ENCODE data around the gene OR1K1. TPM values are rescaled to one million over a fixed set of nuclear protein-coding genes. Genes with fewer than 3 reads are reported as not detected.

OR1K1 gene
- total RNA-seq, 4 donors from 2014 or later, result not detected

DNA sequence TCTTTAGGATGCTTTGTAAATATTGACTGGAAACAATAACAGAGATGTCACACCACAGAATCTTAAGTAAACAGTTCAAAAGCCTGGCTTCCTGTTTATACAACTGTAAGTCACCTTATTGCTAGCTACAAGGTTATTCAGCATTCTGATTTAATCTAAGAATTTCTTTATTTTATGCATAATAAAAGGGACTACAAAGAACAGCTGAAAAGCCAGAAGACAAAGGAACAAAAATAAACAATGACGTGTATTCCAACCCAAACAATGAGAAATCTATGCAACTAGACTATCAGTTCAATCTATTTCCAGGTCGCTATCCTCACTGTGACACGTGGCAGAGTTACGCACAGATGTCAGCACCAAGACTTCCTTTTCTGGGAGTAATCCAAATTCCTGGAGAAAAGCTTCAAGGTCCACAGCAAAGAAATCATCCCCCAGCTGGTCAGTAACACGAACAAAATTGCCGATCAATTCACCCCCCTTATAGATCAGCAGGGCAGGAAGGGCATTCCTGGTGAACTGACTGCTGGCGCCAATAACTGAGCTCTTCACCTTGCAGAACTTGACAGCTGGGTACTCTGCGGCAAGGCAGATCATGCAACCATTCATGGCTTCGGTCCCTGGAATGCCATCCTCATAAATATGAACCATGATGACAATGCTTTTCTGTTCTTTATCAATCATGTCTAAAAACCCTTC is 20.0 kb downstream of the OR1K1 start:
- Histone ChIP-seq H3K36me3 (peaks cover 0 to 8% (median 0%) of the 10 kb centered on the region in 4 donors), H3K4me1 (peaks cover 0 to 29% (median 6%) of the 10 kb centered on the region in 4 donors), H3K27me3 (no peaks in the 10 kb centered on the region), H3K9me3 (no peaks in the 10 kb centered on the region), H3K4me3 (no peak overlapping the region), H3K27ac (peak overlapping the region in 3 of 4 donors; percentile 7 to 24 (median 14))
- intact Hi-C loops (cut with DNase I; ENCODE audit: low total_unique reads) (no loop called here), in situ Hi-C loops (cut with MboI; ENCODE audit: low pct_ligation_motif_present in 1 of 4, low pct_unique_long_range_greater_than_20kb in 1 of 4, low sequenced_read_pairs in 3 of 4) (loop anchor here (10.0 to 25.0 kb wide), 2 partner anchors 355 to 708 kb away; no protein-coding TSS in a partner anchor)
- 68 to 83% methylated on average over 5 to 9 of the region's 9 CpGs for WGBS, 2 donors (ENCODE audit: low coverage in 1 of 2)
- TF ChIP-seq, protein P1, sequence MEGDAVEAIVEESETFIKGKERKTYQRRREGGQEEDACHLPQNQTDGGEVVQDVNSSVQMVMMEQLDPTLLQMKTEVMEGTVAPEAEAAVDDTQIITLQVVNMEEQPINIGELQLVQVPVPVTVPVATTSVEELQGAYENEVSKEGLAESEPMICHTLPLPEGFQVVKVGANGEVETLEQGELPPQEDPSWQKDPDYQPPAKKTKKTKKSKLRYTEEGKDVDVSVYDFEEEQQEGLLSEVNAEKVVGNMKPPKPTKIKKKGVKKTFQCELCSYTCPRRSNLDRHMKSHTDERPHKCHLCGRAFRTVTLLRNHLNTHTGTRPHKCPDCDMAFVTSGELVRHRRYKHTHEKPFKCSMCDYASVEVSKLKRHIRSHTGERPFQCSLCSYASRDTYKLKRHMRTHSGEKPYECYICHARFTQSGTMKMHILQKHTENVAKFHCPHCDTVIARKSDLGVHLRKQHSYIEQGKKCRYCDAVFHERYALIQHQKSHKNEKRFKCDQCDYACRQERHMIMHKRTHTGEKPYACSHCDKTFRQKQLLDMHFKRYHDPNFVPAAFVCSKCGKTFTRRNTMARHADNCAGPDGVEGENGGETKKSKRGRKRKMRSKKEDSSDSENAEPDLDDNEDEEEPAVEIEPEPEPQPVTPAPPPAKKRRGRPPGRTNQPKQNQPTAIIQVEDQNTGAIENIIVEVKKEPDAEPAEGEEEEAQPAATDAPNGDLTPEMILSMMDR (IDR thresholded peaks at IDR 0.05), result no peak
- TF ChIP-seq POLR2AphosphoS5 (IDR thresholded peaks at IDR 0.05), result no peak
- no peak for TF ChIP-seq EP300 (IDR thresholded peaks at IDR 0.05; ENCODE audit: low read depth)
- TF ChIP-seq POLR2A (IDR thresholded peaks at IDR 0.05), result no peak
- DNase-seq, result no peak

DNA sequence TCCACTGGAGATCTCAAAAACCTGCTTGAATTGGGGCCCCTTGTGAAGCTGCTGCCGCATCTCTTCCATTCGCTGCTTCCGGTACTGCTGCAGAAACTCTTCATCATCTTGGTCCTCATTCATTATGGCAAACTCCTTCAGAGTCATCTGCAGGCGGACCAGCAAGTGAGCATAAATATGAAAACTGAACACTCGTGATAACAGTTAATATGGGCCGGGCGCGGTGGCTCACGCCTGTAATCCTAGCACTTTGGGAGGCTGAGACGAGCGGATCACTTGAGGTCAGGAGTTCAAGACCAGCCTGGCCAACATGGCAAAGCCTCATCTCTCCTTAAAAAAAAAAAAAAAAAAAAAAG is 20.5 kb downstream of the OR1K1 start:
- Histone ChIP-seq H3K36me3 (peaks cover 0 to 12% (median 0%) of the 10 kb centered on the region in 4 donors), H3K4me3 (no peak overlapping the region), H3K27me3 (no peaks in the 10 kb centered on the region), H3K4me1 (peaks cover 0 to 27% (median 6%) of the 10 kb centered on the region in 4 donors), H3K27ac (peak overlapping the region in 1 of 4 donors; percentile 15), H3K9me3 (no peaks in the 10 kb centered on the region)
- in situ Hi-C loops (cut with MboI; ENCODE audit: low pct_ligation_motif_present in 1 of 4, low pct_unique_long_range_greater_than_20kb in 1 of 4, low sequenced_read_pairs in 3 of 4) (loop anchor here (25.0 kb wide), 1 partner anchor 708 kb away; no protein-coding TSS in a partner anchor), intact Hi-C loops (cut with DNase I; ENCODE audit: low total_unique reads) (no loop called here)
- no peak for TF ChIP-seq POLR2A (IDR thresholded peaks at IDR 0.05)
- TF ChIP-seq, protein P1 (IDR thresholded peaks at IDR 0.05), result no peak
- no peak for TF ChIP-seq POLR2AphosphoS5 (IDR thresholded peaks at IDR 0.05)
- DNase-seq, result no peak
- WGBS, 2 donors (ENCODE audit: low coverage in 1 of 2), result 95 to 100% methylated on average over 1 to 11 of the region's 11 CpGs

DNA sequence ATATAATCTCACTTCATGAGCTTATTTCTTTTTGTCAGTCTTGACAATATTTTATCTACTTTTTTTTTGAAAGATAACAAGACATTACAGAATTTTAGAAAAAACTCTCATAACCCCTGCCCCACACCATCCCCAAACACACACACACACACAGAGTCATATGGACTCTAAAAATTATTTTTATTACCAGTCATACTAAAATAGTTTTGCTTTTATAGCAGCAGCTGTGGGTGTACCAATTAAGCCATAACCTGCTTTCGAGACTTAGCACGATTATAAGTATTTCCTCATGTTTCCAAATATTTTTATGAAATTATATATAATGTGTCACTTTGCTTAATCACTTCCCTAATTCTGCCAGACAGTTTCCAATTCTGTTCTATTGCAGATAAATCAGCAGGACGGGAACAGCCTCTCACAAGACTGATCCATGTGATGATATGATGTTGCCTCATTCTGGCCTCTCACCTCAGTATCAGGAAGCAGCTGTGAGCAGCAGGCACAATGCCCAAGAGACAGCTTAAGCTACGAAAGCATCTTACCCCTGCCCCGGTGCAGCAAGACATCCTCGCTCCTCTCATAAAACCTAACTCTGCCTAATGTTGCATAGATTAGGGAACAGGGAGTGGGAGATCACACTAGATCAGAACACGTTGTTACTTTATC is 21.5 kb downstream of the OR1K1 start:
- DNase-seq, result peak; percentile 40
- peaks cover 1 to 34% (median 10%) of the 10 kb centered on the region in 4 donors for H3K4me1 ChIP-seq
- H3K4me3 ChIP-seq, result no peak overlapping the region
- peak overlapping the region; percentile 17 to 49 (median 34) for H3K27ac ChIP-seq
- peaks cover 0 to 19% (median 0%) of the 10 kb centered on the region in 4 donors for H3K36me3 ChIP-seq
- in situ Hi-C loops (cut with MboI; ENCODE audit: low pct_ligation_motif_present in 1 of 4, low pct_unique_long_range_greater_than_20kb in 1 of 4, low sequenced_read_pairs in 3 of 4), result loop anchor here (25.0 kb wide), 1 partner anchor 709 kb away; no protein-coding TSS in a partner anchor
- H3K9me3 ChIP-seq, result no peaks in the 10 kb centered on the region
- 35 to 37% methylated on average over 3 to 7 of the region's 7 CpGs for WGBS, 2 donors (ENCODE audit: low coverage in 1 of 2)
- no peaks in the 10 kb centered on the region for H3K27me3 ChIP-seq
- intact Hi-C loops (cut with DNase I; ENCODE audit: low total_unique reads), result no loop called here
- TF ChIP-seq POLR2AphosphoS5 (IDR thresholded peaks at IDR 0.05), result peak in 2 of 3 donors; percentile 30 to 32
- TF ChIP-seq POLR2A (IDR thresholded peaks at IDR 0.05), result no peak
- no peak for TF ChIP-seq EP300 (IDR thresholded peaks at IDR 0.05; ENCODE audit: low read depth)
- TF ChIP-seq, protein P1 (IDR thresholded peaks at IDR 0.05), result no peak

DNA sequence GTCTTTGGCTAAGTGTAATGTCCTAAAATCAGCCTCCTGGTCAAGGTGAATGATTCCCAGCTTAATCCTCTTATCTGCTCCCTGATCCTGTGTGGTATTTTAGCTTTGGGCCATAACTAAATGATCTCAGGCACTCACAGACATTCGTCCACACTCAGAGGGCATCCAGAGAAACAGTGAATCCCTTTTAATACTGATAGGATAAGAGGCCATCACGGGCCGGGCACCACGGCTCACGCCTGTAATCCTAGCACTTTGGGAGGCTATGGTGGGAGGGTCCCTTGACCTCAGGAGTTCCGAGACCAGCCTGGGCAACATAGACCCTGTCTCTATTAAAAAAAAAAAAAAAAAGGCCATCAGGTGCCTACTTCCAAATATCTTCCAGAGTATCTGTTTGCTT is 22.1 kb downstream of the OR1K1 start:
- peaks cover 0 to 19% (median 0%) of the 10 kb centered on the region in 4 donors for H3K36me3 ChIP-seq
- no peaks in the 10 kb centered on the region for H3K9me3 ChIP-seq
- DNase-seq, result no peak
- H3K4me3 ChIP-seq, result no peak overlapping the region
- TF ChIP-seq EP300 (IDR thresholded peaks at IDR 0.05; ENCODE audit: low read depth) (no peak), POLR2A (IDR thresholded peaks at IDR 0.05) (no peak), POLR2AphosphoS5 (IDR thresholded peaks at IDR 0.05) (no peak)
- TF ChIP-seq, protein P1 (IDR thresholded peaks at IDR 0.05), result no peak
- in situ Hi-C loops (cut with MboI; ENCODE audit: low pct_ligation_motif_present in 1 of 4, low pct_unique_long_range_greater_than_20kb in 1 of 4, low sequenced_read_pairs in 3 of 4) (loop anchor here (25.0 kb wide), 1 partner anchor 710 kb away; no protein-coding TSS in a partner anchor), intact Hi-C loops (cut with DNase I; ENCODE audit: low total_unique reads) (no loop called here)
- no peaks in the 10 kb centered on the region for H3K27me3 ChIP-seq
- WGBS, 2 donors (ENCODE audit: low coverage in 1 of 2), result 83 to 92% methylated on average over 5 to 6 of the region's 6 CpGs
- peak overlapping the region; percentile 17 to 49 (median 34) for H3K27ac ChIP-seq
- H3K4me1 ChIP-seq, result peaks cover 8 to 40% (median 16%) of the 10 kb centered on the region in 4 donors

All from transverse colon (tissue), 4 donors.